ENCODE data around the gene NKTR. TPM values are rescaled to one million over a fixed set of nuclear protein-coding genes. Genes with fewer than 3 reads are reported as not detected.

NKTR gene
- total and polyA plus RNA-seq, 2 experiments from 2014 or later = 50.5 to 75.3 TPM

DNA sequence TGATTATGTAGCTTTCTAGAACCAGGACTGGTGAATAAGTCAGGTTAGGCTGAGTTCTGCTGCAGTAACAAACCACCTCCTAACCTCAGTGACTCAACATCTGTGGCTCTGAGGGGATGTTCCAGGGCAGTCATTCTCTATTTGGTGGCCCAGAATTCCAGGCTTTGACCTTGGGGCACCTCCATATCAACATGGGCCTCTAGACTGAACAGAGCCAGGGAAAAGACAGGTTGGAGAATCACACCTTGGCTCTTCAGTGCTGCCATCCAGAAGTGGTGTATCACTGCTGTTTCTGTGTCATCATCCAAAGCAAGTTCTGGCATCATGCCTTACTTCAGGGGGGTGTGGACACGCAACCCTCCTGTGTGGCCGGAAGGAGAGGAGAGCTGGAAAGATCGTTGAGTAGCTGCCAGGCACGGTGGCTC, 68.3 kb downstream of the NKTR start:
- H3K9me3 ChIP-seq (ENCODE audit: low read depth) = no peaks in the 10 kb centered on the region
- TF ChIP-seq, protein P1, sequence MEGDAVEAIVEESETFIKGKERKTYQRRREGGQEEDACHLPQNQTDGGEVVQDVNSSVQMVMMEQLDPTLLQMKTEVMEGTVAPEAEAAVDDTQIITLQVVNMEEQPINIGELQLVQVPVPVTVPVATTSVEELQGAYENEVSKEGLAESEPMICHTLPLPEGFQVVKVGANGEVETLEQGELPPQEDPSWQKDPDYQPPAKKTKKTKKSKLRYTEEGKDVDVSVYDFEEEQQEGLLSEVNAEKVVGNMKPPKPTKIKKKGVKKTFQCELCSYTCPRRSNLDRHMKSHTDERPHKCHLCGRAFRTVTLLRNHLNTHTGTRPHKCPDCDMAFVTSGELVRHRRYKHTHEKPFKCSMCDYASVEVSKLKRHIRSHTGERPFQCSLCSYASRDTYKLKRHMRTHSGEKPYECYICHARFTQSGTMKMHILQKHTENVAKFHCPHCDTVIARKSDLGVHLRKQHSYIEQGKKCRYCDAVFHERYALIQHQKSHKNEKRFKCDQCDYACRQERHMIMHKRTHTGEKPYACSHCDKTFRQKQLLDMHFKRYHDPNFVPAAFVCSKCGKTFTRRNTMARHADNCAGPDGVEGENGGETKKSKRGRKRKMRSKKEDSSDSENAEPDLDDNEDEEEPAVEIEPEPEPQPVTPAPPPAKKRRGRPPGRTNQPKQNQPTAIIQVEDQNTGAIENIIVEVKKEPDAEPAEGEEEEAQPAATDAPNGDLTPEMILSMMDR (IDR thresholded peaks at IDR 0.05; ENCODE audit: low read depth, low read length) = no peak

DNA sequence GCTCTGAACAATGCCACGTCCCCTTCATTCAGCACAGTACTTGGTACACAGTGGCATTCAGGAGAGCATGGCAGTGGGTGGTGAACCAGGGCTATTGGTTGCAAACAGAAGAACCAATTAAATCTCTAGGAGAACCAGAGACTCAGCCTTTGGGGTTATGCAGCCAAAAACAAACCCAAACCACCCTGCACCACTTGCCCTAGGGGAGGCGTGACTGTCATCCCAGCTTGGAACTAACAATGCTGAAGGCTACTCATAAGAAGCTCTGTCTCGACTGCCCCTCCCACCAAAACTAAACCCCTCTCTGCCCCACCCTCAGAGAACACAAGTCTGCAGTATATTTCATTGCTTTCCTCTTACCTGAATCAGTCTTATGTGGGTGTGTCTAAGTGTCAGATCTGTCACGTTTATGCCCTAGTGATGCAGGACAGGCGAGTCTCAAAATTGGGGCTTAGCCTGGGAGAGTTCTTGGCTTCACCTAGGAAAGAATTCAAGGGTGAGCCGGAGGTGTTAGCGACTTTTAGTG, 69.6 kb downstream of the NKTR start:
- TF ChIP-seq, protein P1 (IDR thresholded peaks at IDR 0.05; ENCODE audit: low read depth, low read length) = no peak
- no peaks in the 10 kb centered on the region for H3K36me3 ChIP-seq
- H3K4me3 ChIP-seq = no peak overlapping the region
- peaks cover 12% of the 10 kb centered on the region for H3K4me1 ChIP-seq (ENCODE audit: low read depth)
- no peaks in the 10 kb centered on the region for H3K9me3 ChIP-seq (ENCODE audit: low read depth)
- no peaks in the 10 kb centered on the region for H3K27me3 ChIP-seq
- H3K27ac ChIP-seq = no peak overlapping the region
- no peak for DNase-seq (ENCODE audit: low read depth in 1 of 2, low spot score in 1 of 2)

More for the DNA sequence above, 68.3 kb downstream of the NKTR start:
- DNase-seq (ENCODE audit: low read depth in 1 of 2, low spot score in 1 of 2) = peak in 1 of 2 donors; percentile 41
- H3K27me3 ChIP-seq = no peaks in the 10 kb centered on the region
- H3K36me3 ChIP-seq = no peaks in the 10 kb centered on the region
- H3K27ac ChIP-seq = no peak overlapping the region
- H3K4me1 ChIP-seq (ENCODE audit: low read depth) = peaks cover 12% of the 10 kb centered on the region
- no peak overlapping the region for H3K4me3 ChIP-seq

DNA sequence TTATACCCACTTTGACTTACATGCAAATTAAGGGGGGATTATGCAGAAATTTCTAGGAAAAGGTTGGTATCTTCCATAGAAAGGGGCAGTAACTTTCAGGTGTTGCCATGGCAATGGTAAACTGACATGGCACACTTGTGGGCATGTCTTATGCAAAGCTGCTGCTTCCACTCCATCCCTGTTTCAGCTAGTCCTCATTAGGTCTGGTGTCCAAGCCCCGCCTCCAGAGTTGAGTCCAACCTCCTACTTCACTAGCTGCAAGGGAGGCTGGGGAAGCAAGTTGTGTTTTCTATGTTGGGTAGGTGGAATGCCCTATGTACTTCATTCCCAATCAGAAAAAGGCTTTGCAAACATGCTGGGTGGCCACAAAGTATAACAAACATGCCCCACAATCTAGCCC, 70.2 kb downstream of the NKTR start:
- H3K27ac ChIP-seq = no peak overlapping the region
- no peak overlapping the region for H3K4me3 ChIP-seq
- H3K27me3 ChIP-seq = no peaks in the 10 kb centered on the region
- peaks cover 12% of the 10 kb centered on the region for H3K4me1 ChIP-seq (ENCODE audit: low read depth)
- H3K9me3 ChIP-seq (ENCODE audit: low read depth) = no peaks in the 10 kb centered on the region
- H3K36me3 ChIP-seq = no peaks in the 10 kb centered on the region
- TF ChIP-seq, protein P1 (IDR thresholded peaks at IDR 0.05; ENCODE audit: low read depth, low read length) = no peak
- DNase-seq (ENCODE audit: low read depth in 1 of 2, low spot score in 1 of 2) = no peak

DNA sequence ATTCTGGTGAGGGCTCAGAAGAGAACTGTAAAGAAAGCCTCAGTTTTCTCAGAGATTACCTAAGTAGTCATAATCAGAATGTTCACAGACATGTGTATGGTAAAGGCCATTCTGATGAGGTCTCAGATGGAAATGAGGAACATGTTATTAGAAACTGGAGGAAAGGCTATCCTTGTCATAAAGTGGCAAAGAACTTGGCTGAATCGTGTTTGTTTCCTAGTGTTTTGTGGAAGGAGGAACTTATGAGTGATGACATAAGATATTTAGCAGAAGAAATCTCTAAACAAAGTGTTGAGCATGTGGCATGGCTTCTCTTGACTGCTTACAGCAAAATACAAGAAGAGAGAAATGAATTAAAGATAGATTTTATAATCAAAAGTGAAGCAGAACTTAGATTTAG, 72.0 kb downstream of the NKTR start:
- H3K27me3 ChIP-seq = no peaks in the 10 kb centered on the region
- no peaks in the 10 kb centered on the region for H3K36me3 ChIP-seq
- H3K4me1 ChIP-seq (ENCODE audit: low read depth) = no peaks in the 10 kb centered on the region
- no peak overlapping the region for H3K27ac ChIP-seq
- DNase-seq (ENCODE audit: low read depth in 1 of 2, low spot score in 1 of 2) = no peak
- TF ChIP-seq, protein P1 (IDR thresholded peaks at IDR 0.05; ENCODE audit: low read depth, low read length) = no peak
- no peaks in the 10 kb centered on the region for H3K9me3 ChIP-seq (ENCODE audit: low read depth)
- H3K4me3 ChIP-seq = no peak overlapping the region

DNA sequence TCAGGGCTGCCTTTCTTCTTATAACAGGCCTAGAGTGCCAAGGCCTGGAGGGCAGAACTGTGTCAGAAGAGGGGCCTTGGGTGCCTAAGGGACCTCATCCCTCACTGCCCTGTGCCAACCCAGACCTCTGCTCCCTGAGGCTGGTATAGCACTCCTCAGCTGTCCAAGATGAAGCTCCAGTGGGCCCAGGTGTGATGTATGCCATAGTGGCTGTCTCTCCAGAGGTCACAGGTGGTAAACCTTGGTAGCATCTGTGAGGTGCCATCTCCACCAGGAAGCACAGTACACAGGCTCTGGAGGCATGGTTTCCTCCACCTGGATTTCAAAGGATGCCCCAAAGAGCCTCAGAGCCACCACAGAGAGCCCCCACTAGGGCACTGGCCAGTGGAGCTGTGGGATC, 72.6 kb downstream of the NKTR start:
- H3K9me3 ChIP-seq (ENCODE audit: low read depth) = no peaks in the 10 kb centered on the region
- H3K27me3 ChIP-seq = no peaks in the 10 kb centered on the region
- no peak overlapping the region for H3K4me3 ChIP-seq
- no peak overlapping the region for H3K27ac ChIP-seq
- TF ChIP-seq, protein P1 (IDR thresholded peaks at IDR 0.05; ENCODE audit: low read depth, low read length) = no peak
- DNase-seq (ENCODE audit: low read depth in 1 of 2, low spot score in 1 of 2) = no peak
- no peaks in the 10 kb centered on the region for H3K4me1 ChIP-seq (ENCODE audit: low read depth)
- H3K36me3 ChIP-seq = no peaks in the 10 kb centered on the region

Measured in cardiac muscle cell (in vitro differentiated cells and primary cell).